ENCODE results near the gene IRGQ. TPM values are rescaled to one million over a fixed set of nuclear protein-coding genes. Genes with fewer than 3 reads are reported as not detected.

Gene IRGQ
- total RNA-seq, 1 experiment from 2014 or later, result 23.3 TPM

DNA sequence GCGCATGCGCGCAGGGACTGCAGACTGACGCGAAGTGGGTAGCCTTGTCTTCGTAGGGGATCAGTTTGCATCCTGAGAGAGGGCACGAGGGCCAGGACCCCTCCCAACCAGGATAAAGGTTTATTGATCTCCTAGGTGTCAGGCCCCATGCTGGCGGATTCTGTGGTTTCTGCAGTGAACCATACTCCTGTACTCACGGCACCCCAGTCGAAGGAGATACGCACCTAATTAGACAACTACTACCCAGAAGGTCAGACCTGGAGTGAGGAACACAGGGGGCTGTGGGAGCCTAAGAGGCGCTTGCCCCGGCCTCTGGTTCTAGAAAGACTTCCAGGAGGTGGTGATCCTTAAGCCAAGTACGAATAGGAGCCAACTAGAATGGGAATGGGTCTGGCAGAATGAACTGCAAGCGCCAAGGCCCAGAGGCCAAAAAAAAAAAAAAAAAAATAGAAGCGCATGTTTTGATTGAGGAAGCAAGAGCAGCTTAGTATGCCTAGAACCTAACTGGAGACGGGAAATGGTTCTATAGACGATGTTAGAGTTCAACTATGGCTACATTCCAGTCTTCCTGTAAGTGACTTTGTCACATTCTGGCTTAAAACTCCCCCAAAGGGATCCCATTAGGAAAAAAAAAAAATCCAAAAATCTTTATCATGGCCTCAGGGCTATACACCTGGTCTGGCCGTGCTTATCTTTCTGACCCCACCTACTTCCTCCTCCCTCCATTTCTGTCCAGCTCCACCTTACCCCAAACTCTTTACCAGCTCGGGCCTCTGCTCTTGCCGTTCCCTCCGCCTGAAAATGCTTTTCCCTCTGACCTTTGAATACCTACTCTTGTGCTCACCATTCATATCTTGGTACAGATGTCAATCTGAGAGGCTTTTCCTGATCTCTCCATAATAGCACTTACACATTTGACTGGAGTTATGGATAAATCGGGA lies 24.4 kb upstream of the IRGQ start:
- DNase-seq, result no peak
- no peaks in the 10 kb centered on the region for H3K36me3 ChIP-seq (ENCODE audit: low read depth)
- H3K9me3 ChIP-seq (ENCODE audit: insufficient read depth, low read depth), result no peaks in the 10 kb centered on the region
- H3K79me2 ChIP-seq (ENCODE audit: low read depth), result peaks cover 27% of the 10 kb centered on the region
- TSS peak; percentile 89 for BruUV-seq (replicated peaks)
- ChIA-PET CTCF (no interaction called here), POLR2A (ENCODE audit: unreplicated experiment) (interaction anchor here (0.6 to 0.7 kb wide), 3 partner anchors 16 to 804 kb away, joined by 6 to 9 read pairs (median 7); no protein-coding TSS in a partner anchor)
- no peaks in the 10 kb centered on the region for H4K20me1 ChIP-seq (ENCODE audit: insufficient read depth)
- intact Hi-C loops (cut with micrococcal nuclease; ENCODE audit: unreplicated experiment), result no loop called here
- H3K4me1 ChIP-seq (replicated peaks; ENCODE audit: insufficient read depth), result peaks cover 9% of the 10 kb centered on the region
- H3K27ac ChIP-seq, result peak overlapping the region; percentile 54
- peak overlapping the region; percentile 97 for H3K4me2 ChIP-seq
- no peak for TF ChIP-seq EZH2 (IDR thresholded peaks at IDR 0.05; ENCODE audit: low read depth)
- TF ChIP-seq, protein P1, sequence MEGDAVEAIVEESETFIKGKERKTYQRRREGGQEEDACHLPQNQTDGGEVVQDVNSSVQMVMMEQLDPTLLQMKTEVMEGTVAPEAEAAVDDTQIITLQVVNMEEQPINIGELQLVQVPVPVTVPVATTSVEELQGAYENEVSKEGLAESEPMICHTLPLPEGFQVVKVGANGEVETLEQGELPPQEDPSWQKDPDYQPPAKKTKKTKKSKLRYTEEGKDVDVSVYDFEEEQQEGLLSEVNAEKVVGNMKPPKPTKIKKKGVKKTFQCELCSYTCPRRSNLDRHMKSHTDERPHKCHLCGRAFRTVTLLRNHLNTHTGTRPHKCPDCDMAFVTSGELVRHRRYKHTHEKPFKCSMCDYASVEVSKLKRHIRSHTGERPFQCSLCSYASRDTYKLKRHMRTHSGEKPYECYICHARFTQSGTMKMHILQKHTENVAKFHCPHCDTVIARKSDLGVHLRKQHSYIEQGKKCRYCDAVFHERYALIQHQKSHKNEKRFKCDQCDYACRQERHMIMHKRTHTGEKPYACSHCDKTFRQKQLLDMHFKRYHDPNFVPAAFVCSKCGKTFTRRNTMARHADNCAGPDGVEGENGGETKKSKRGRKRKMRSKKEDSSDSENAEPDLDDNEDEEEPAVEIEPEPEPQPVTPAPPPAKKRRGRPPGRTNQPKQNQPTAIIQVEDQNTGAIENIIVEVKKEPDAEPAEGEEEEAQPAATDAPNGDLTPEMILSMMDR (conservative IDR thresholded peaks at IDR 0.05), result no peak
- H3K4me3 ChIP-seq, result peak overlapping the region; percentile 65
- H3K27me3 ChIP-seq (ENCODE audit: insufficient read depth, low read depth), result no peaks in the 10 kb centered on the region
- peak overlapping the region; percentile 89 for H2AFZ ChIP-seq
- peaks cover 28% of the 10 kb centered on the region; the same call in 1 of the 2 replicates for H3F3A ChIP-seq (ENCODE audit: insufficient read depth, low read depth)
- H3K9me2 ChIP-seq (ENCODE audit: insufficient read depth), result no peaks in the 10 kb centered on the region

- Histone ChIP-seq H3F3A (ENCODE audit: insufficient read depth, low read depth) (peaks cover 25% of the 10 kb centered on the region; the same call in 1 of the 2 replicates), H3K9me2 (ENCODE audit: insufficient read depth) (no peaks in the 10 kb centered on the region), H3K4me3 (peak within 1 kb of the TSS; percentile 65), H3K79me2 (ENCODE audit: low read depth) (peaks cover 31% of the 10 kb centered on the region), H3K27me3 (ENCODE audit: insufficient read depth, low read depth) (no peaks in the 10 kb centered on the region), H4K20me1 (ENCODE audit: insufficient read depth) (no peaks in the 10 kb centered on the region), H3K36me3 (ENCODE audit: low read depth) (no peaks in the 10 kb centered on the region), H2AFZ (peak within 1 kb of the TSS; percentile 89), H3K4me1 (replicated peaks; ENCODE audit: insufficient read depth) (peaks cover 9% of the 10 kb centered on the region), H3K9me3 (ENCODE audit: insufficient read depth, low read depth) (no peaks in the 10 kb centered on the region), H3K4me2 (peak within 1 kb of the TSS; percentile 97), H3K27ac (peak within 1 kb of the TSS; percentile 54)
- TF ChIP-seq, protein P1 (conservative IDR thresholded peaks at IDR 0.05), result no peak
- no peak for TF ChIP-seq EZH2 (IDR thresholded peaks at IDR 0.05; ENCODE audit: low read depth)
- POLR2A ChIA-PET (ENCODE audit: unreplicated experiment), result no interaction called here
- no TSS peak for BruUV-seq (replicated peaks)
- CTCF ChIA-PET, result no interaction called here
- peak; percentile 64 to 84 for DNase-seq
- intact Hi-C loops (cut with micrococcal nuclease; ENCODE audit: unreplicated experiment), result loop anchor here (2.0 kb wide), 1 partner anchor 23 kb away; the partner anchor contains the start of genes IRGQ and ZNF576
Measured at GRCh38 chr19:43619262-43620060, 23.5 kb upstream of the IRGQ start, which contains the start of gene ZNF428. Gene ZNF428 (minus strand): TSS chr19:43619629. CDS start chr19:43614304, 5,325 bp downstream.

DNA sequence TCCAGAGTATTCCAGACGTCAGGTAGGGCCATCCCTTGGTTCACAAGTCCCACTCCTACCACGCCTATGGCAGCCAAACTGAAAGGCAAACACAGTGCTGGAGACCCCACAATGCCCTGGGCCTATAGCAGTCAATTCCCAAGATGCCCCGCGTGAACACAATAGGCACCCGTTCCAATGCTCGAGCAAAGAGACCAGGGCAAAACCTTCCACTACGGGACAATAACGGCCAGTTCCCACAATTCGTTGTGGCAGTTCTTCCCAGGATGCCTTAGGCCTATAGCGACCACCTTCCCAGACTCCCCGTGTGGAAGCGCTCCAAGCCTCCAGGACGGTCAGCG lies 23.0 kb upstream of the IRGQ start:
- H2AFZ ChIP-seq, result peak overlapping the region; percentile 89
- ChIA-PET CTCF (interaction anchor here (0.7 kb wide), 1 partner anchor 187 kb away, joined by 19 read pairs; no protein-coding TSS in a partner anchor), POLR2A (ENCODE audit: unreplicated experiment) (no interaction called here)
- H3K36me3 ChIP-seq (ENCODE audit: low read depth), result no peaks in the 10 kb centered on the region
- intact Hi-C loops (cut with micrococcal nuclease; ENCODE audit: unreplicated experiment), result loop anchor here (2.0 kb wide), 1 partner anchor 22 kb away; the partner anchor contains the start of genes IRGQ and ZNF576
- BruUV-seq (replicated peaks), result TSS peak; percentile 85
- H3K4me3 ChIP-seq, result peak overlapping the region; percentile 65
- H3K79me2 ChIP-seq (ENCODE audit: low read depth), result peaks cover 31% of the 10 kb centered on the region
- peaks cover 9% of the 10 kb centered on the region for H3K4me1 ChIP-seq (replicated peaks; ENCODE audit: insufficient read depth)
- H4K20me1 ChIP-seq (ENCODE audit: insufficient read depth), result no peaks in the 10 kb centered on the region
- H3K27me3 ChIP-seq (ENCODE audit: insufficient read depth, low read depth), result no peaks in the 10 kb centered on the region
- TF ChIP-seq, protein P1 (conservative IDR thresholded peaks at IDR 0.05), result no peak
- no peak for TF ChIP-seq EZH2 (IDR thresholded peaks at IDR 0.05; ENCODE audit: low read depth)
- peak overlapping the region; percentile 97 for H3K4me2 ChIP-seq
- peaks cover 21% of the 10 kb centered on the region; the same call in 1 of the 2 replicates for H3F3A ChIP-seq (ENCODE audit: insufficient read depth, low read depth)
- no peak for DNase-seq
- H3K9me3 ChIP-seq (ENCODE audit: insufficient read depth, low read depth), result no peaks in the 10 kb centered on the region
- no peaks in the 10 kb centered on the region for H3K9me2 ChIP-seq (ENCODE audit: insufficient read depth)
- peak overlapping the region; percentile 54 for H3K27ac ChIP-seq

All from PC-9 (cell line).